ENCODE data around the gene KANSL1. TPM values are rescaled to one million over a fixed set of nuclear protein-coding genes. Genes with fewer than 3 reads are reported as not detected.

Gene KANSL1
- total and polyA plus RNA-seq, 10 of the 15 experiments (the other 5 are each of a cell fraction or from before 2014, with no cell fraction given) = 4.7 to 60.6 (median 28.0) TPM

DNA sequence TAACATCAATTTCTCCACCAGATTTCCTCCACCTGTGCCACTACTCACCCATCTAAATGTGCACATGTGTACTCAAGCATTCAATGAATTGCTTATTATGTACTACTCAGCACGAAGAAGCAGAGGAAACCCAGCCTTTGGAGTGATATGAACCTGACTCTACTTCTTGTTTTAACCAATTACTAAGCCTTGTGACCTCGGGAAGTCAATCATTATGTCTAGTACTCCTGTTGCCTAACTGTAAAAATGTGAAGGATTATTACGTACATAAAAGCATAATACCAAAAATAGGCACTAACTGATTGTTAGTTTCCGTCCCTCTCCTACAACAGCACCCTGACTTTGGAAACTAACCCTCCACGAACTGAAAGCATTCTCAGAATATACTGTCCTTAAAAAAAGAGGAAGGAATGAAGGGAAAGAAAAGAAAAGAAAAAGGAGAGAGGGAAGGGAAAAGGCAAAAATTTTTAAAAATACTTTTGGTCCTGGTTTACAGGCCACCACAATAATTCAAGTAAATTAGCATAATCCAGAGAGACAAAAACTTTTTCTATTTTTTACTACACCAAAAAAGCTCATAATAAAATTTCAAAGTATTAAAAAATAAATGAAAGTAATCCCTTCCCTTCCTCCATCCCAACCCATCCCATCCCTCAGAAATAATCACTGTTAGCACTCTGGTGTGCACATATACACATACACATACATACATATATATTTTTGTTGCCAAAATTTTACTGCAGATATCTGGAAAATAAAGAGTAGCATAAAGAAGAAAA, 53.6 kb downstream of the KANSL1 start:
- RAD21 ChIA-PET (ENCODE audit: unreplicated experiment) = interaction anchor here (0.7 kb wide), 1 partner anchor 27 kb away, joined by 3 read pairs; no protein-coding TSS in a partner anchor
- FAIRE-seq (no peak), DNase-seq (ENCODE audit: low read depth, low spot score) (no peak), ATAC-seq (peak; percentile 45)
- Histone ChIP-seq H3K27ac (ENCODE audit: control insufficient read depth, insufficient read depth) (peak overlapping the region; percentile 36), H3K27me3 (replicated peaks in 1 of 2; ENCODE audit: control insufficient read depth in 2 of 2, insufficient read depth in 2 of 2, low read length in 1 of 2) (no peaks in the 10 kb centered on the region), H3K4me1 (ENCODE audit: control insufficient read depth, insufficient read depth, low read length) (peaks cover 81% of the 10 kb centered on the region), H4K20me1 (ENCODE audit: control insufficient read depth, insufficient read depth) (peaks cover 16% of the 10 kb centered on the region), H3K4me3 (peak overlapping the region; percentile 41), H3K36me3 (ENCODE audit: control insufficient read depth in 2 of 2, insufficient read depth in 2 of 2, low read length in 1 of 2) (no peaks in the 10 kb centered on the region), H3K9me3 (replicated peaks; ENCODE audit: control insufficient read depth, insufficient read depth, low read length) (no peaks in the 10 kb centered on the region), H2AFZ (ENCODE audit: control insufficient read depth, low read depth, low read length) (no peak overlapping the region), H3K4me2 (ENCODE audit: control insufficient read depth, insufficient read depth) (peak overlapping the region; percentile 91), H3K79me2 (ENCODE audit: control insufficient read depth, insufficient read depth, low read length) (peaks cover 97% of the 10 kb centered on the region), H3K9ac (ENCODE audit: control insufficient read depth, insufficient read depth, low read length) (no peak overlapping the region; the same call in 1 of the 2 replicates)
- SMC1A ChIA-PET (ENCODE audit: uncharacterized antibody, unreplicated experiment) = interaction anchor here (1.0 to 1.2 kb wide), 5 partner anchors 15 to 47 kb away, joined by 3 to 11 read pairs (median 4); no protein-coding TSS in a partner anchor
- BruUV-seq (replicated peaks) = TSS peak; percentile 18
- CTCF ChIA-PET = interaction anchor here (0.7 to 1.0 kb wide), 2 partner anchors 48 to 53 kb away, joined by 3 read pairs; partner anchors contain the start of gene KANSL1
- POLR2A ChIA-PET = interaction anchor here (0.7 kb wide), 1 partner anchor 19 kb away, joined by 4 read pairs; no protein-coding TSS in a partner anchor
- 39% methylated on average over 5 of the region's 5 CpGs for WGBS (ENCODE audit: insufficient coverage, insufficient replicate concordance, low lambda C conversion rate, missing lambda C conversion rate)
- in situ Hi-C loops (cut with MboI) (loop anchor here (25.0 kb wide), 1 partner anchor 552 kb away; no protein-coding TSS in a partner anchor), intact Hi-C loops (cut with micrococcal nuclease; ENCODE audit: unreplicated experiment) (loop anchor here (2.0 kb wide), 1 partner anchor 15 kb away; no protein-coding TSS in a partner anchor)
- TF ChIP-seq IKZF1 (conservative IDR thresholded peaks at IDR 0.05) (peak; percentile 62; the same call in 1 of the 2 replicates), BMI1 (IDR thresholded peaks at IDR 0.05; ENCODE audit: borderline replicate concordance) (no peak), MEF2B (IDR thresholded peaks at IDR 0.05; ENCODE audit: partially characterized antibody, poor library complexity, severe bottlenecking) (peak; percentile 68), RUNX3 (IDR thresholded peaks at IDR 0.05; ENCODE audit: low read length) (peak; percentile 9; the same call in 1 of the 2 replicates), JUNB (IDR thresholded peaks at IDR 0.05) (0 out of 2 replicates have a peak, but pooled peaks have one; percentile 4), ZNF24 (IDR thresholded peaks at IDR 0.05) (peak; percentile 77), PKNOX1 (IDR thresholded peaks at IDR 0.05) (peak; percentile 80), STAT1 (conservative IDR thresholded peaks at IDR 0.05) (no peak), MTA2 (IDR thresholded peaks at IDR 0.05; ENCODE audit: low read depth) (peak; percentile 53; the same call in 1 of the 2 replicates), CREB1 (IDR thresholded peaks at IDR 0.05; ENCODE audit: low read depth) (peak; percentile 32; the same call in 1 of the 2 replicates), MEF2A (IDR thresholded peaks at IDR 0.05; ENCODE audit: insufficient read depth, low read depth, low read length) (peak; percentile 68; the same call in 1 of the 2 replicates), NFIC (IDR thresholded peaks at IDR 0.05; ENCODE audit: low read depth, low read length) (peak; percentile 71), RAD51 (IDR thresholded peaks at IDR 0.05) (peak; percentile 20; the same call in 1 of the 2 replicates), TARDBP (IDR thresholded peaks at IDR 0.05; ENCODE audit: borderline replicate concordance) (no peak), EED (IDR thresholded peaks at IDR 0.05; ENCODE audit: low read depth) (peak; percentile 80), ATF7 (IDR thresholded peaks at IDR 0.05; ENCODE audit: low read depth) (0 out of 2 replicates have a peak, but pooled peaks have one; percentile 22), CHD2 (IDR thresholded peaks at IDR 0.05; ENCODE audit: borderline replicate concordance, low read depth, low read length) (no peak), NBN (IDR thresholded peaks at IDR 0.05) (peak; percentile 46; the same call in 1 of the 2 replicates), CBFB (IDR thresholded peaks at IDR 0.05; ENCODE audit: low read depth) (0 out of 2 replicates have a peak, but pooled peaks have one; percentile 19), SREBF2 (IDR thresholded peaks at IDR 0.05; ENCODE audit: low read length) (no peak), IKZF2 (IDR thresholded peaks at IDR 0.05) (peak; percentile 87 to 89)
- TF ChIP-seq, protein P1, sequence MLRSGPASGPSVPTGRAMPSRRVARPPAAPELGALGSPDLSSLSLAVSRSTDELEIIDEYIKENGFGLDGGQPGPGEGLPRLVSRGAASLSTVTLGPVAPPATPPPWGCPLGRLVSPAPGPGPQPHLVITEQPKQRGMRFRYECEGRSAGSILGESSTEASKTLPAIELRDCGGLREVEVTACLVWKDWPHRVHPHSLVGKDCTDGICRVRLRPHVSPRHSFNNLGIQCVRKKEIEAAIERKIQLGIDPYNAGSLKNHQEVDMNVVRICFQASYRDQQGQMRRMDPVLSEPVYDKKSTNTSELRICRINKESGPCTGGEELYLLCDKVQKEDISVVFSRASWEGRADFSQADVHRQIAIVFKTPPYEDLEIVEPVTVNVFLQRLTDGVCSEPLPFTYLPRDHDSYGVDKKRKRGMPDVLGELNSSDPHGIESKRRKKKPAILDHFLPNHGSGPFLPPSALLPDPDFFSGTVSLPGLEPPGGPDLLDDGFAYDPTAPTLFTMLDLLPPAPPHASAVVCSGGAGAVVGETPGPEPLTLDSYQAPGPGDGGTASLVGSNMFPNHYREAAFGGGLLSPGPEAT (IDR thresholded peaks at IDR 0.05; ENCODE audit: low read depth) = peak; percentile 74
